Measurements from ENCODE around the gene ARSI.

Gene ARSI

DNA sequence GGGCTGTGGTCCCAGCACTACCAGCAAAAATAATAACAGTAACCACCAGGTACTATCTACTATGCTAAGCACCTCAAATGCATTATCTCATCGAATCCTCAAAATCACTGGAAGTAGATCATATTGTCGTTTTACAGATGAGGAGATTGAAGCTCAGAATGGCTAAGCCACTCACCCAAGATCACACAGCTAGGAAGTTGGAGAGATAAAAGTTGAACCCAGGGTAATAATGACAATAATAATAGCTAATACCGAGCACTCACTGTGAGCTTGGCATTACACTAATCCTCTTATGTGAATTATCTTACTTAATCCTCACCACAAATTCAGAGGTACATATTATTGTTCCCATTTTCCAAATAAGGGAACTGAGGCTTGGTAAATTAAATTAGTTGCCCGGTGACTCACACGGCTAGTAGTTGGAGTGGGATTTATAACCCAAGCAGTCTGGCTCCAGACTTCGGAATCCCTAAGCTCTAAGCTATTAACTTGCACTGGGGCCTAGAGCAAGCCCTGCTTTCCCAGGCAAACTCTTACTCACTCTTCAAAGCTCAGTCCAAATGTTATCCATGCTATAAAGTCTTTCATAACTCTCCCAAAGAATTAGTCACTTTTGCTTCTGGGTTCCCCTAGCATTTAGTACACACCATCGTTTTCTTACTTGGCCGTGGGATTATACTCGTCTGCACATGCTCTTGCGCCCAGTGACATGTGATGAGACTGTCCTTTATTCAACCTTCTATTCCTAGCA lies 3.8 kb downstream of the ARSI start:
- in situ Hi-C loops (cut with HindIII; ENCODE audit: low pct_ligation_motif_present, low pct_unique_long_range_greater_than_20kb, low sequenced_read_pairs), result no loop called here
- no peak for DNase-seq

DNA sequence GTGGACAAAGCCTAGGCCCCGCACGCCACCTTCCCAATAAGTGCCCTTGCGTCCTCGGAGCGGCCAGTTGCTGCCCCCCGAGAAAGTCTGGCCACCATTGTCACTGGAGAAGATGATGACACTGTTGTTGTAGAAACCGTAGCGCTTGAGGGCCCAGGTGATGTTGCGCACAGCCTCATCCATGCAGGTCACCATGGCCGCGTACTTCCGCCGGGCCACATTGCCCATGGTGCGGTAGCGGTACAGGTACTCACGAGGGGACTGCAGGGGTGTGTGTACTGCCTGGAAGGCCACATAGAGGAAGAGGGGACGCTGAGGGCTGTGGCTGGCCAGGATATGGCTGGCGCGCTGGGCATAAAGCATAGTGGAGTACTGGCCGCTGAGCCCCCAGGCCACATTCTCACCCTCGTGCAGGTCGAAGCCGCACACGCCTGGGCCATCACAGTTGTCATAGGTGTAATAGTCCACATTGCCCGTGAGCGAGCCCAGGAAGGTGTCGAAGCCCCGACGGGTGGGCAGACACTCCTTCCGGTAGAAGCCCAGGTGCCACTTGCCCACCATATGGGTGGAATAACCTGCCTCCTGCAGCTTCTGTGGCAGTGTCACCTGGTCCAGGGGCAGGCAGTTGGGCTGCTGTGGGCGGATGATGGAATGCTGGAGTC lies 4.6 kb downstream of the ARSI start:
- in situ Hi-C loops (cut with HindIII; ENCODE audit: low pct_ligation_motif_present, low pct_unique_long_range_greater_than_20kb, low sequenced_read_pairs), result no loop called here
- no peak for DNase-seq

DNA sequence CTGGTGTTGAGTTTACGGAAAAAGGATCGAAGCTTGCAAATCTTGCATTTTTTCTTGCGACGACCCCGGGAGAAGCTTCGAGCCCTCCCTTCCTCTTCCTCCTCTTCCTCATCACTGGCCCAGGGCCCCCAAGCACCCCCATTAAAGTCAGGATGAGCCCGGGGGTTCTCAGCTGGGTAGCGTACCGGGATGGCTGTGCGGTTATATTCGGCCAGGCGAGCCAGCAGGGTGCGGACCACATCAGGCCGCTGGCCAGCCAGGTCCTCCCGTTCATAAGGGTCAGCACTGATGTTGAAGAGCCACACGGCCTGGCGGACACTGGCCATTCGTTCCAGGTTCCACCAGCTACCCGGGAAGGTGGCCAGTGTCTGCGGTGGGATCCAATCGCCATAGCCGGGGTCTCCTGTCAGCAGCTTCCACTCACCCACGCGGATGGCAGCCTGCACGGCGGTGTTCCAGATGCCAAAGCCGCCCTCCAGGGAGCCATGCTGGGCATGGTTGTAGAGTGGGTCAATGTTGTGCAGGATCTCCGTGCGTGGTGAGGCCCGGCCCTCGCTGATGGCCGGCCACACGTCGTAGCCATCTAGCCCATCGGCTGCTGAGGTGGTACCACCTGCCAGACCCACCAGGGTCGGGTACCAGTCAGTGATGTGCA lies 5.3 kb downstream of the ARSI start:
- DNase-seq, result no peak
- in situ Hi-C loops (cut with HindIII; ENCODE audit: low pct_ligation_motif_present, low pct_unique_long_range_greater_than_20kb, low sequenced_read_pairs), result no loop called here

- in situ Hi-C loops (cut with HindIII; ENCODE audit: low pct_ligation_motif_present, low pct_unique_long_range_greater_than_20kb, low sequenced_read_pairs), result no loop called here
Observed at GRCh38 chr5:150296496-150296895, 6.2 kb downstream of the ARSI start.

DNA sequence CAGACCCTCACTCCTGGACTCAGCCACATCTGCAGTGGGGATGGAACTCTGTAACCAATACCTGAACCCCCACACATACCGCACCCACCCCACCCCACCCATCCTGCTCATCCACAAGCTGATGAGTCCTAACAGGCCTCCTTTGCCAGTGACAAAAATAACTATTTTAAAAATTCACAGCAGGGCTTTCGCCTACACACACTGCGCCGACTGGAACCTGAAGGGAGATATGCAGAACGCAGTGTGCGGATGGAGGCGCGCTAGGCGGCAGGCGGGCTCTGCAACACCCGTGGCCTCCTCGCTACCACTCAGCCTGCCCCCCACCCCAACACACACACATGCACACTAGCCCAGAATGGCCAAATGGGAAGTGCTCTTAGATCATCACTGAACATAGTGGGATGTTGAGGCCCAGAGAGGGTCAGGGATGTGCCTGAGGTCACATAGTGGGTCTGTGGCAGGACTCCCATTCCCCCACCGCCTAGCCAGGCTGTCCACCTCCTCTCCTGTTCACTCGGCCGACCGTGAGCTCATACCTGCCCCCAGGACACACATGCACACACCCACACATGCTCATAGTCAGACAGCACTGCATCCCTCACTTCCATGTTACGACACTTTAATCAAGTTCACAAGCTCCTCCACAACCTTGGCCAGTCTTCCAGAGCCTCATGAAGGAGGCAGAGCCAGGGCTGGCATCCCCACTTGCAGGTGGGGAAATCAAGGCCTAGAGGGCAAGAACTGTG lies 6.8 kb downstream of the ARSI start:
- DNase-seq, result no peak
- in situ Hi-C loops (cut with HindIII; ENCODE audit: low pct_ligation_motif_present, low pct_unique_long_range_greater_than_20kb, low sequenced_read_pairs), result no loop called here

More at GRCh38 chr5:150296496-150296895, 6.2 kb downstream of the ARSI start:
- no peak for DNase-seq

GRCh38 chr5:150295172-150295634 lies 7.5 kb downstream of the ARSI start:
- DNase-seq, result no peak
- in situ Hi-C loops (cut with HindIII; ENCODE audit: low pct_ligation_motif_present, low pct_unique_long_range_greater_than_20kb, low sequenced_read_pairs), result no loop called here

- in situ Hi-C loops (cut with HindIII; ENCODE audit: low pct_ligation_motif_present, low pct_unique_long_range_greater_than_20kb, low sequenced_read_pairs), result no loop called here
- DNase-seq, result no peak
Observed at GRCh38 chr5:150294551-150295071, 8.1 kb downstream of the ARSI start.

GRCh38 chr5:150293091-150293941 lies 9.4 kb downstream of the ARSI start:
- in situ Hi-C loops (cut with HindIII; ENCODE audit: low pct_ligation_motif_present, low pct_unique_long_range_greater_than_20kb, low sequenced_read_pairs), result no loop called here
- no peak for DNase-seq

DNA sequence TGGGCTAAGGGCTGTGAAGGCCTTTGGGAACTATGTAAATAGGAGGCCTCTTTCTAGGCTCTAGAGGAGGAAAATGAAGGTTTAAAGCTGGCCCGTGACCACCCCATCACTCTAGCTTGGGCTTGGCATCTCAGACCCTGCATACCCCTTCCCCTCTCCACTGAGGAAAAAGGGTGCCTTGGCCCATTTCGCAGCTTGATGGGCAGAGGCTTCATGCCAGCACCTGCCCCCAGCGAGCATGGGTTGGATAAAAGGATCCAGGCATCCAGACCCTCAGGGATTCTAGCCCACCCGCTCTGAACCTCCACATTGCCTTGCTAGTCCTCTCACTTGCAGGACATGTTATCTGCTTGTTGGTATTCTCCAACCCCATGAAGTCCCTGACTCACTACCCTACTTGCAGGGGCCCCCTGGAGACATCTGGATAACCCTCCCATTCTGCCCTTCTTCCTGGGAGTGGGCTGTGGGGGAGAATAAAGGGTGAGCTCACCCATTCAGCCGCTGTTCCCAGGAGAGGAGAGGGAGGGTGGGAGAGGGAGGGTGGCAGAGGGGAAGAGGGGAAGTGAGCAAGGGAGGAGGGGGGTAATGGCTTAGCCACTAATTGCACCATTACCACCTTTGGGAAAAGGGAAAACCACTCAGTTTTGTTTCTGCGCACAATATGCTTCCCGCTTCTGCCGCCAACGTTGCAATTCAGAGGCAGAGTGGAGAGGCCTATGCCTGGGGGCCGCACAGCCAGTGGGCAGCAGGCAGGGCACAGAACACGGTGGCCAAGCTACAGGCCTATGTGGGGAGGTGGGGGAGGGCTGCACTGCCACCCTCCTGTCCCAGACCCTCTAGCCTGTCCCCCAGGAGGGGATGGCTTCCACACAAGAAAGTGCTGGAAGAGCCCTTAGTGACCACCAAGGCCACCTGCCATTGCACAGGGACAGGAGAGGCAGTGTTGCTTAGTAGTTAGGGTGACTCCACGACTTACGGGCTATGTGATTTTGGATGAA lies 11.0 kb downstream of the ARSI start:
- DNase-seq, result no peak
- in situ Hi-C loops (cut with HindIII; ENCODE audit: low pct_ligation_motif_present, low pct_unique_long_range_greater_than_20kb, low sequenced_read_pairs), result no loop called here

DNA sequence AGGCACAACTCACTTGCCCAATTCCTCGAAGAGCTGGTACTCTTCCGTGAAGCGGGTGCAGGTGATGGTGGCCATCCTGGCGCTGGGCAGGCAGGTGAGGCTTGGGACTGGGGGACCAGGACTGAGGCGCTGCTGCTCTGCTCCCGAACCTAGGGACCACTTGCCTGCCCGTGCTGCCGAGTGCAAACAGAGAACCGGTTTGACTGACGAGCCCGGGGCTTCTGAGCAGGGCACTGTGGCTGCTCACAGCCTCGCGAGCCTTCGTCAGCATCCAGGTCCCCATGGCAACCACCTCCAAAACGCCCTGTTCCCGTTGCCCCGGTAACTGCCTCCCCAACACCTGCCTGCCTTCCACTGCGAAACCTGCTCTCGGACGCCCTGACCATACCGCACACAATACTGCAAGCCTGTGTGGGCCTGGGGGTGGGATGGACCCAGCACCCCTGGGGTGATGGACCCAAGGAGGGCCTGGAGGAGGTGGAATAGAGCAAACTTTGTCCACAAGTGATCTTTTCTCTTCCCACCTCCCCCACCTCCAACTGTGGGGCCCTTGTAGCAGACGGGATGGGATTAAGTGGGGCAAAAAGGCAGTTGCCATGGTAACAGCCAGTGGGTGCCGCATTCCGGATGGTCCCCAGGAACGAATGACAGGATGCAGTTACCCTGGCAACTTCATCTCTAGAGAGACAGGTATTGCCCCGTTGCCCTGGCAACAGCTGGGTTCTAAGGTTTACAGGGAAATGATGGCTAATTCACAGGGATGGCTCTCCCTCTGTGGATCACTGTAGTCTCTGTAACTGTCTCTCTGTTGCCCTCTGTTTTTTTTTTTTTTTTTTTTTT lies 12.9 kb downstream of the ARSI start, which contains the start of gene CAMK2A:
CAMK2A (minus strand) TSS at position 223 of the 840 bp plus-strand sequence; CDS start at position 75, 148 bp downstream.
- DNase-seq, result no peak
- in situ Hi-C loops (cut with HindIII; ENCODE audit: low pct_ligation_motif_present, low pct_unique_long_range_greater_than_20kb, low sequenced_read_pairs), result no loop called here

DNA sequence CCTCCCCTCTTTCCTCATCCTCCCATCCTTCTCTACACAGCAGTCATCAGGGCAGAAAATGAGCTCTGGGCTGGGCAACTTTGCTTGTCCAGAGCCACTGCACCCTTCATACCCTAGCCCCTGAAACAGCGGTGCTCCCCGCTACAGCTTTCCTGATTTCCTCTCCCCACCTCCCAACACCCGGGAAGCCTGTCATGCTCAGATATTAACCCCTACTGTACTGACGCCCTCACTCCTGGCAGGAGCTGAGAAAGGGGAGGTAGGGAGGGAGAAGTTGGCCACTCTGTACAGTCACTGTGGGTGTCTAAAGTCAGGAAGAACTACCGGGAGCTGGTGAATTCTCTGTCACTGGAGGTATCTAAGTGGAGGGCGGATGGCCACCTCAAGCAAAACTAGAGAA lies 13.9 kb downstream of the ARSI start:
- no peak for DNase-seq
- in situ Hi-C loops (cut with HindIII; ENCODE audit: low pct_ligation_motif_present, low pct_unique_long_range_greater_than_20kb, low sequenced_read_pairs), result no loop called here

GRCh38 chr5:150288361-150288760 lies 14.3 kb downstream of the ARSI start:
- DNase-seq, result no peak
- in situ Hi-C loops (cut with HindIII; ENCODE audit: low pct_ligation_motif_present, low pct_unique_long_range_greater_than_20kb, low sequenced_read_pairs), result no loop called here

DNA sequence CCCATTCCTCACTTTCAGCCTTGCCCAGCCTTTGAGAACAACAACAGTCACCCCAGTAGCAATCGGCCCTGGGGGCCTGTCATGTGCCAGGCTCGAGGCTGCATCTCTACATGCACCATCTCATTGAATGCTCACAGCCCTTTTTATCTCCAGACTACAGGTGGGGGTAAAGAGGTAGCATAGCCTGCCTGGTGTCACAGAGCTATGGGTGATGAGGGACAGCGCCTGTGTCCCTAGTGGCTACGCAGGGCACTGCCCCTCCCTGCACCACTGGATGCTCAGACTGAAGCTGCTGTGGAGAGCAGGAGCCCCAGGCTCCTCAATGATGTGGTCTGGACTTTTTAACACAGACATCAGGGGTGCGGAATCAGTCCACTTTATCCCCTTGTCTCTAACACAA lies 15.9 kb downstream of the ARSI start:
- DNase-seq, result no peak
- in situ Hi-C loops (cut with HindIII; ENCODE audit: low pct_ligation_motif_present, low pct_unique_long_range_greater_than_20kb, low sequenced_read_pairs), result no loop called here

- no peak for DNase-seq
- in situ Hi-C loops (cut with HindIII; ENCODE audit: low pct_ligation_motif_present, low pct_unique_long_range_greater_than_20kb, low sequenced_read_pairs), result no loop called here
Observed at GRCh38 chr5:150285114-150285513, 17.6 kb downstream of the ARSI start.

DNA sequence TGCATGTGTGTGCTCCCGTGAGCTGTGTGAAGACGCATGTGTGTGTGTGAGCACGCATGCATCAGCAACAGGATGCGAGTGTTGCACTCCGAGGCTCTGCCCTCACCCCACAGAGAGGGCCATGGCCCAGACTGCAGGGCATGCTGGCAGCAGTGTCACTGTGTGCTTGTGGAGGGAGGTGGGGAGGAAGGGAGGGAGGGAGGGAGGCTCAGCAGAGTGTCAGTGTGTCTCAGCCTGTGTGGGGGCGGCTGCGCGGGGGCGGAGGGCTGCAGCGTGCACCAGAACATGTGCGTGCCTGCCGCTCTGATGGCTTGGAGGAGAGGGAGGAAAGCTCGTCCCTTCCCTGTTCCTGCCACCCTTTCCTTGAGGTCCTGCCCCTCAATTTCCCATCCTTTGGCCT lies 18.4 kb downstream of the ARSI start:
- in situ Hi-C loops (cut with HindIII; ENCODE audit: low pct_ligation_motif_present, low pct_unique_long_range_greater_than_20kb, low sequenced_read_pairs), result no loop called here
- no peak for DNase-seq

DNA sequence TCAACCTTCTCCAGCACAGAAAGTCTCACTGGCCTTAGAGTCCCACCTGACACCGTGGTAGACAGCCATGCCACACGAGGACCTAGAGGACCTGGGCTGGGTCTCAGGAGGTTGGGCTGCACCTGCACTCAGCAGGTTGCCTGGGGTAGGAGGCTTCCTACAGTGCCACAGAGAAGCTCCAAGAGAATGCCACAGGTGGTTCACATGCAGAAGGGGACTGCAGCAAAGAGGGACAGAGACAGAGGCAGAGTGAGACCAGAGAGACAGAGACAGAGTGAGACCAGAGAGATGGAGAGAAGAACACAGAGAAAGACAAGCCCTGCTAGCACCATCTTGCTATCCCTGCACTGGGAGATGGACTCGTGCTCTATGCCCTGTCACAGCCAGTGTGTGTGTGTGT lies 18.8 kb downstream of the ARSI start:
- no peak for DNase-seq
- in situ Hi-C loops (cut with HindIII; ENCODE audit: low pct_ligation_motif_present, low pct_unique_long_range_greater_than_20kb, low sequenced_read_pairs), result no loop called here

Data from ACHN (cell line).